RWPE1 (cell line): ENCODE measurements around the gene GGTLC3.
"Not testable (repeated sequence)": the region's sequence is repeated elsewhere in the genome, so short reads cannot be mapped to it uniquely, and the experiment has no call there.

Experiments used
- CTCF ChIA-PET: fragments of 350-600 bp; sonication (Branson Sonifier 250); formaldehyde crosslinking; extraction: SDS; loops from one replicate; lab custom pipeline; 2021; lab: Yijun Ruan, JAX
- POLR2A ChIA-PET: fragments of 400-600 bp; formaldehyde crosslinking; extraction: SDS; loops from one replicate; lab custom pipeline; 2020; ENCODE audit warnings: antibody characterized with exemption; ENCODE audit not compliant: low non-redundant PET; lab: Yijun Ruan, JAX
- DNase-seq: peaks from one replicate; pipeline ENCODE4 v3.0.0; 2012; ENCODE audit warnings: low spot score
- H3K27ac ChIP-seq: fragments of 450-650 bp; 2 replicates; pipeline ENCODE4 v1.5.1; 2017

Gene GGTLC3

GRCh38 chr22:18518061-18518460 is at the start of gene GGTLC3:
TSS of gene GGTLC3 (minus strand) at chr22:18518161. CDS start at chr22:18517897, 264 bp downstream.
- DNase-seq, CTCF ChIA-PET, H3K27ac ChIP-seq, POLR2A ChIA-PET: not testable (repeated sequence)

- H3K27ac ChIP-seq, CTCF ChIA-PET, DNase-seq, POLR2A ChIA-PET: not testable (repeated sequence)
Measured at GRCh38 chr22:18560099-18560974, 42.4 kb upstream of the GGTLC3 start.

GRCh38 chr22:18558939-18559338 is 41.0 kb upstream of the GGTLC3 start:
- POLR2A ChIA-PET, H3K27ac ChIP-seq, CTCF ChIA-PET, DNase-seq: not testable (repeated sequence)

GRCh38 chr22:18558516-18558915 is 40.6 kb upstream of the GGTLC3 start:
- CTCF ChIA-PET, DNase-seq, H3K27ac ChIP-seq, POLR2A ChIA-PET: not testable (repeated sequence)

DNA sequence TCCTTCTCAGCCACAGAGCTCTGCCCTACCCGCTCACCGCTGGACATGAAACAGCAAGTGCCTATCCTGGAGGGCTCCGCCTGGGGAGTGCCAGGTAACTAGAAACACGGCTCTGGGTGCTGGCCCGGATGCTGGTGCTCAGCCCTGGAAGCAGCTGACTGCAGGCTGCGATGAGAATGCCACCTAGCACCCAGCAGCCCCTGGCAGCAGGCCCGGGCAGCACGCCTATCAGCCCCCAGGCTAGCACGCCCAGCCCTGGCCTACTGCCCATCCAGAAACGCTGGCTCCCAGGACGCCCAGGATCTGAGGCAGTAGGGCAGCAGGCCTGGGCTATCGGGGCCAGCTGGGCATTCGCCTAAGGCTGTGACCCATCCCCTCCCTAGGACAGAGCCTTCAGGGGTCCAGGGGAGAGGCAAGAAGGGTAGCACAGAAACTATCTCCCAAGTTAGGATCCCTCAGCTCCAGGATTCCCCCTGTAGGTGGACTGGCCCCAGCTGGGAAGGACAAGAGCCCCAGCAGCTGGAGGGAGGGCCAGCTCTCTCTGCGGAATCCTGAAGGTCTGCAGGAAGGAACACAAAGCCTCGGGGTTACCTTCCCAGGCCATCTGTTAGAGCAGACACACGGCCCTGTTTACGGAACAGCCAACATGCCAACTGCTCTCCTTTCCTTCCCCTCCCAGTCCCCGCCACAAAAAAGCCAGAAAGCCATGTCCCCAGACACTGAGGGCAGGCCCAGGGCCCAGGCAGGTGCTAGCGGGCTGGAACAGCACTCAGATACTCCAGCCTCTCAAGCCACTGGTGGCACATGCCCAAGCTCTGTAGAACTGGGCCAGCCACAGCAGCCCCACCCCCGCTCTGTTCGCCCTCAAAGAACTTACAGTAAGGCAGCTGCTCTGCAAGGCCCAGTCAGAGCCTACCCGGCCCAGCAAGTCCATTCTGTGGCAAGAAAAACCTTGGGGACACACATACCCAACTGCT is 36.6 kb upstream of the GGTLC3 start:
- DNase-seq, POLR2A ChIA-PET, CTCF ChIA-PET, H3K27ac ChIP-seq: not testable (repeated sequence)

- CTCF ChIA-PET, DNase-seq, H3K27ac ChIP-seq, POLR2A ChIA-PET: not testable (repeated sequence)
Measured at GRCh38 chr22:18552839-18553597, 35.1 kb upstream of the GGTLC3 start.

GRCh38 chr22:18551046-18551445 is 33.1 kb upstream of the GGTLC3 start:
- POLR2A ChIA-PET, CTCF ChIA-PET, DNase-seq, H3K27ac ChIP-seq: not testable (repeated sequence)

DNA sequence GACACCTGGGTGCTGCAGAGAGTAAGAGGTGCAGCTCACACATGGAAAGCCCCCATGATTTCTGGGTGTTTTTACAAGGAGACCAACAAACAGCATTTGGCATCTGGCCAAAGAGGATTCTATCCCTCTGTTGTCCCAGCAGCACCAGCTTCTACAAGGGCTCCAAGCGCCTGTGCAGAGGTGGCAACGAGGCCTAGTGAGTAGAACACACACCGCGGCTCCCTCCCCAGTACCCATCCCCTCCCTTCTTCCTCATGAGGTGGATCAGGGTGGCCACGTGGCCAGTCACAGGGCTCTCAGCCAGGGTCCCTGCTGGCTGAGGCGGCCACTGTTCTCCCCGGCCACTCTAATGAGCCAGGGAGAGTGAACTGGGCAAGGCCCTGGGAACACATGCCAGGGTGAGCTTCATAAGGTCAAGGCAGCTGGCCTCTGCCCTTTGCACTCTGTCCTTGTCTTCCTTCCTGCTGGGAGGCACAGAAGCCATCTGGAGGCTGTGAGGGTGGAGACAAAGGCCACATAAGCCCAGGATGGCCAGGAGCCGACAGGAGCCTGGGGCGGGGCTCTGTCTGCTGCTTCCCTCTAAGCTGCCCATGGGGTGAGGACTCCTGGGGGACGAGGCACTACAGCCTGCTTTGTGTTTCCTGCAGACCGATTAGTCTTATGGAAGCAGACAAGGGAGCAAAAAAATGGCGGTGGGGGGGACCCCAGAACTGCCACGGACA is 31.7 kb upstream of the GGTLC3 start:
- DNase-seq, H3K27ac ChIP-seq, POLR2A ChIA-PET, CTCF ChIA-PET: not testable (repeated sequence)

DNA sequence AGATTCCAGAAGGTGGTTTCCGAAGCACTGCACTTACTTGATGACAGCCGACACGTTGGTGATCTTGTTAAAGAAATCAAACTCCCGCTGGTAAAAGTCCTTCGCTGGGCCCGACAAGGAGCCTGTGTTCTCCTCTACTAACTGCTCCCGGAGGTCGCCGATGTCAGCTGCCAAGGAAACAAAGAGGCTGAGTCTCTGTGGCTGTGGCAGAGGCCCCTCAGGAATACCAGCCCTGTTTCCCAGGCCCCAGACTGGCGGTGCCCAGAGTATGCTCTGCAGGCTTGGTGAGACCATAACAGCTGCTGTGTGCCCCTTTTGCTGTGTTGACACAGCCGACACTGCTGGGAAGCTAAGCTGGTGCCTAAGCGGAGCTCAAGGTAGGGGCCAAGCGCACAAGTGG is 26.7 kb upstream of the GGTLC3 start:
- POLR2A ChIA-PET, CTCF ChIA-PET, DNase-seq: not testable (repeated sequence)

GRCh38 chr22:18543400-18543799 is 25.4 kb upstream of the GGTLC3 start:
- H3K27ac ChIP-seq, CTCF ChIA-PET, POLR2A ChIA-PET, DNase-seq: not testable (repeated sequence)

More for the DNA sequence above, 26.7 kb upstream of the GGTLC3 start:
- not testable (repeated sequence) for H3K27ac ChIP-seq

- POLR2A ChIA-PET, H3K27ac ChIP-seq, DNase-seq, CTCF ChIA-PET: not testable (repeated sequence)
Measured at GRCh38 chr22:18539994-18540393, 22.0 kb upstream of the GGTLC3 start.

GRCh38 chr22:18534315-18534714 is 16.4 kb upstream of the GGTLC3 start:
- DNase-seq, POLR2A ChIA-PET, H3K27ac ChIP-seq, CTCF ChIA-PET: not testable (repeated sequence)

DNA sequence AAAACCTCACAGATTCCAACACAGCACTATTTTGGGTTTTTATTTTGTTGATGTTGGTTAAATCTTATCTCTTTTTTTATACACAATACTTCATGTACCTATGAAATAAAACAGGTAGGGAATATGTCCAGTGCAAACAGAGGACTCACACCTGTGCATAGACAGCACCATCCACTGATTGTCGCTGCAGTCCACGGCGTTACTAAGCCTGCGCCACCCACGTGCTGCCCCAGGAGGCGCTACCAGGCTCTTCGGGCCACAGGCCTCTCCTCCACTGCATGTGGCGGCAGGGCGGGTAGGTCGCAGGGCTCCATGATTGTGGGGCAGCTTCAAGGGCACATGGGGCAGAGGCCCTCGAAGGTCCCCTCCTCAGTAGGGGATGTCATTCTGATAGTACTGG is 15.7 kb upstream of the GGTLC3 start:
- POLR2A ChIA-PET, H3K27ac ChIP-seq, CTCF ChIA-PET, DNase-seq: not testable (repeated sequence)

- H3K27ac ChIP-seq, CTCF ChIA-PET, POLR2A ChIA-PET, DNase-seq: not testable (repeated sequence)
Measured at GRCh38 chr22:18529416-18530145, 11.6 kb upstream of the GGTLC3 start.
